ENCODE results near the gene SOX13. TPM values are rescaled to one million over a fixed set of nuclear protein-coding genes. Genes with fewer than 3 reads are reported as not detected.
"Not testable (repeated sequence)": the region's sequence is repeated elsewhere in the genome, so short reads cannot be mapped to it uniquely, and the experiment has no call there.

The SOX13 gene
- total and polyA plus RNA-seq, 9 of the 15 experiments (the other 6 are each of a cell fraction or from before 2014, with no cell fraction given) = 0.03 to 0.35 (median 0.06) TPM; not detected in 5

DNA sequence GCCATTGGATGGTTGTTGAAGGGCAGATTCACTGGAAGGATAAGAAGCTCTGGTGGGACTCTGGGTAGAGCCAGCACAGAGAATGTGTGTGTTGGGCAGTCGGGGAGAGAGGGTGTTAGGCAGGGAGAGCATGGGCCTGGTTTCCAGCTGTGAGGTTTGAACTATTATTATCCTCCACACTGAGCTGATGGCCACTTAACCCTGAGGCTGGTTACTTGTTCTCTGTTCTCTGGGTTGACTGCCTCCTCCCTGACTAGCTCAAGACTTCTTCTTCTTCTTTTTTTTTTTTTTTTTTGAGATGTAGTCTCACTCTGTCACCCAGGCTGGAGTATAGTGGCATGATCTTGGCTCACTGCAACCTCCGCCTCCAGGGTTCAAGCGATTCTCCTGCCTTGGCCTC is 17.2 kb downstream of the SOX13 start:
- H3K27ac ChIP-seq (ENCODE audit: extremely low read depth, low read depth, low read length); DNase-seq (ENCODE audit: extremely low read depth in 1 of 4, low spot score in 3 of 4); H3K79me2 ChIP-seq (ENCODE audit: control insufficient read depth, insufficient read depth, low read length); ATAC-seq; H3K36me3 ChIP-seq (ENCODE audit: control insufficient read depth, insufficient read depth, low read length); CTCF ChIA-PET (ENCODE audit: low intra/inter-chr PET ratio); H3K4me1 ChIP-seq (replicated peaks in 1 of 2; ENCODE audit: control insufficient read depth in 2 of 2, insufficient read depth in 2 of 2, low read length in 2 of 2); H2AFZ ChIP-seq (ENCODE audit: low read depth, low read length); H3K4me2 ChIP-seq (ENCODE audit: insufficient read depth, low read length); H3K4me3 ChIP-seq; H3K9me3 ChIP-seq (replicated peaks; ENCODE audit: control insufficient read depth, insufficient read depth, low read depth, low read length); FAIRE-seq; in situ Hi-C loops (cut with MboI); BruUV-seq (replicated peaks); H3K9me1 ChIP-seq (ENCODE audit: control insufficient read depth, insufficient read depth, low read length); H3K9ac ChIP-seq (ENCODE audit: insufficient read depth in 1 of 2, low read depth in 2 of 2, low read length in 2 of 2); H4K20me1 ChIP-seq (replicated peaks; ENCODE audit: control insufficient read depth, insufficient read depth, low read length); intact Hi-C loops (cut with micrococcal nuclease): not testable (repeated sequence)
- POLR2A ChIA-PET = interaction anchor here (0.6 kb wide), 2 partner anchors 193 to 294 kb away, joined by 3 to 5 read pairs; no protein-coding TSS in a partner anchor
- H3K27me3 ChIP-seq (ENCODE audit: control insufficient read depth in 2 of 2, insufficient read depth in 2 of 2, low read length in 2 of 2) = peaks cover 28 to 77% of the 10 kb centered on the region in 2 experiments
- 5% methylated on average over 3 of the region's 3 CpGs for WGBS (ENCODE audit: insufficient coverage, low coverage, missing lambda C conversion rate)

DNA sequence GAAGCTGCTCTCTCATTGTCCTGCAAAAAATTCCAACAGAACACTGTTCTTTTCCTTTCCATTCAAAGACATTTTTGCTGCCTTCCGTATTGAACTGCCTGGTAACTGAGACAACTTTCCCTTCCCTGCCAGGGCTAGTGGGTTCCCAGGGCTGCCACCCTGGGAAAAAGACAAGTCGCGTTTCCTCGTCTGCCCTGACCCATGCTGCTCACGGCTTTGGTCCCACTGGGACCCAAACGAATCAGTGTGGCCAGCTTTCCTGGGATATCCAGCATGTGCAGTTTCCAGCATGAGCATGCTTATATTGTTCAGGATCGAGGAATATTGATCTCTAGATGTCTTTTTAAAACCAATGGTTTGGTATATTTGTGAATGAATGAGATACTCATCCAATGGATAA is 18.2 kb downstream of the SOX13 start:
- Histone ChIP-seq H3K9me3 (replicated peaks; ENCODE audit: control insufficient read depth, insufficient read depth, low read depth, low read length) (no peaks in the 10 kb centered on the region), H3K27ac (ENCODE audit: extremely low read depth, low read depth, low read length) (no peak overlapping the region), H3K4me3 (no peak overlapping the region), H3K4me1 (replicated peaks in 1 of 2; ENCODE audit: control insufficient read depth in 2 of 2, insufficient read depth in 2 of 2, low read length in 2 of 2) (no peaks in the 10 kb centered on the region), H3K9me1 (ENCODE audit: control insufficient read depth, insufficient read depth, low read length) (no peaks in the 10 kb centered on the region), H4K20me1 (replicated peaks; ENCODE audit: control insufficient read depth, insufficient read depth, low read length) (0 out of 2 replicates have a peak, but pooled peaks cover 3% of the 10 kb centered on the region), H3K4me2 (ENCODE audit: insufficient read depth, low read length) (no peak overlapping the region), H2AFZ (ENCODE audit: low read depth, low read length) (no peak overlapping the region), H3K36me3 (ENCODE audit: control insufficient read depth, insufficient read depth, low read length) (no peaks in the 10 kb centered on the region), H3K79me2 (ENCODE audit: control insufficient read depth, insufficient read depth, low read length) (no peaks in the 10 kb centered on the region), H3K9ac (ENCODE audit: insufficient read depth in 1 of 2, low read depth in 2 of 2, low read length in 2 of 2) (no peak overlapping the region), H3K27me3 (ENCODE audit: control insufficient read depth in 2 of 2, insufficient read depth in 2 of 2, low read length in 2 of 2) (peaks cover 33 to 77% of the 10 kb centered on the region in 2 experiments)
- ChIA-PET POLR2A (interaction anchor here (0.6 kb wide), 1 partner anchor 1250 kb away, joined by 3 read pairs; no protein-coding TSS in a partner anchor), CTCF (ENCODE audit: low intra/inter-chr PET ratio) (no interaction called here)
- BruUV-seq (replicated peaks) = no TSS peak
- DNase-seq (ENCODE audit: extremely low read depth in 1 of 4, low spot score in 3 of 4) (no peak), FAIRE-seq (no peak), ATAC-seq (no peak)
- intact Hi-C loops (cut with micrococcal nuclease) (no loop called here), in situ Hi-C loops (cut with MboI) (no loop called here)
- 0% methylated on average over 7 of the region's 7 CpGs for WGBS (ENCODE audit: insufficient coverage, low coverage, missing lambda C conversion rate)
- TF ChIP-seq KAT7 (CRISPR knock-in tag; IDR thresholded peaks at IDR 0.05; ENCODE audit: borderline replicate concordance) = no peak
- TF ChIP-seq, protein P1, sequence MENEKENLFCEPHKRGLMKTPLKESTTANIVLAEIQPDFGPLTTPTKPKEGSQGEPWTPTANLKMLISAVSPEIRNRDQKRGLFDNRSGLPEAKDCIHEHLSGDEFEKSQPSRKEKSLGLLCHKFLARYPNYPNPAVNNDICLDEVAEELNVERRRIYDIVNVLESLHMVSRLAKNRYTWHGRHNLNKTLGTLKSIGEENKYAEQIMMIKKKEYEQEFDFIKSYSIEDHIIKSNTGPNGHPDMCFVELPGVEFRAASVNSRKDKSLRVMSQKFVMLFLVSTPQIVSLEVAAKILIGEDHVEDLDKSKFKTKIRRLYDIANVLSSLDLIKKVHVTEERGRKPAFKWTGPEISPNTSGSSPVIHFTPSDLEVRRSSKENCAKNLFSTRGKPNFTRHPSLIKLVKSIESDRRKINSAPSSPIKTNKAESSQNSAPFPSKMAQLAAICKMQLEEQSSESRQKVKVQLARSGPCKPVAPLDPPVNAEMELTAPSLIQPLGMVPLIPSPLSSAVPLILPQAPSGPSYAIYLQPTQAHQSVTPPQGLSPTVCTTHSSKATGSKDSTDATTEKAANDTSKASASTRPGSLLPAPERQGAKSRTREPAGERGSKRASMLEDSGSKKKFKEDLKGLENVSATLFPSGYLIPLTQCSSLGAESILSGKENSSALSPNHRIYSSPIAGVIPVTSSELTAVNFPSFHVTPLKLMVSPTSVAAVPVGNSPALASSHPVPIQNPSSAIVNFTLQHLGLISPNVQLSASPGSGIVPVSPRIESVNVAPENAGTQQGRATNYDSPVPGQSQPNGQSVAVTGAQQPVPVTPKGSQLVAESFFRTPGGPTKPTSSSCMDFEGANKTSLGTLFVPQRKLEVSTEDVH (IDR thresholded peaks at IDR 0.05; ENCODE audit: low read depth, partially characterized antibody) = no peak
- TF ChIP-seq FOXA1 (IDR thresholded peaks at IDR 0.05; ENCODE audit: borderline replicate concordance) = no peak
- TF ChIP-seq SMARCE1 (IDR thresholded peaks at IDR 0.05) = no peak
- TF ChIP-seq SOX6 (IDR thresholded peaks at IDR 0.05) = no peak
- TF ChIP-seq CREBBP (IDR thresholded peaks at IDR 0.05; ENCODE audit: low read depth, low read length) = no peak
- TF ChIP-seq, protein P2, sequence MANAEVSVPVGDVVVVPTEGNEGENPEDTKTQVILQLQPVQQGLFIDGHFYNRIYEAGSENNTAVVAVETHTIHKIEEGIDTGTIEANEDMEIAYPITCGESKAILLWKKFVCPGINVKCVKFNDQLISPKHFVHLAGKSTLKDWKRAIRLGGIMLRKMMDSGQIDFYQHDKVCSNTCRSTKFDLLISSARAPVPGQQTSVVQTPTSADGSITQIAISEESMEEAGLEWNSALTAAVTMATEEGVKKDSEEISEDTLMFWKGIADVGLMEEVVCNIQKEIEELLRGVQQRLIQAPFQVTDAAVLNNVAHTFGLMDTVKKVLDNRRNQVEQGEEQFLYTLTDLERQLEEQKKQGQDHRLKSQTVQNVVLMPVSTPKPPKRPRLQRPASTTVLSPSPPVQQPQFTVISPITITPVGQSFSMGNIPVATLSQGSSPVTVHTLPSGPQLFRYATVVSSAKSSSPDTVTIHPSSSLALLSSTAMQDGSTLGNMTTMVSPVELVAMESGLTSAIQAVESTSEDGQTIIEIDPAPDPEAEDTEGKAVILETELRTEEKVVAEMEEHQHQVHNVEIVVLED (CRISPR knock-in tag; IDR thresholded peaks at IDR 0.05) = no peak
